HG03520 (cell line): Measurements from ENCODE around the gene PTPA.
"Not testable (repeated sequence)": the region's sequence is repeated elsewhere in the genome, so short reads cannot be mapped to it uniquely, and the experiment has no call there.

Experiments
- ATAC-seq: cut with Tn5 transposase; IDR thresholded peaks from one replicate; pipeline ENCODE4 v1.9.1; 2021; ENCODE audit warnings: mild to moderate bottlenecking, moderate library complexity; ENCODE audit not compliant: unreplicated experiment

PTPA gene

GRCh38 chr9:129193655-129194054 is 82.4 kb downstream of the PTPA start:
- no peak for ATAC-seq

- ATAC-seq = no peak
Observed at GRCh38 chr9:129194221-129194620, 83.0 kb downstream of the PTPA start.

GRCh38 chr9:129195606-129196005 is 84.4 kb downstream of the PTPA start:
- no peak for ATAC-seq

- ATAC-seq = not testable (repeated sequence)
Observed at GRCh38 chr9:129197045-129197444, 85.8 kb downstream of the PTPA start.

- ATAC-seq = no peak
Observed at GRCh38 chr9:129197978-129198318, 86.7 kb downstream of the PTPA start.
